ENCODE results near the gene KLF5.

The KLF5 gene

DNA sequence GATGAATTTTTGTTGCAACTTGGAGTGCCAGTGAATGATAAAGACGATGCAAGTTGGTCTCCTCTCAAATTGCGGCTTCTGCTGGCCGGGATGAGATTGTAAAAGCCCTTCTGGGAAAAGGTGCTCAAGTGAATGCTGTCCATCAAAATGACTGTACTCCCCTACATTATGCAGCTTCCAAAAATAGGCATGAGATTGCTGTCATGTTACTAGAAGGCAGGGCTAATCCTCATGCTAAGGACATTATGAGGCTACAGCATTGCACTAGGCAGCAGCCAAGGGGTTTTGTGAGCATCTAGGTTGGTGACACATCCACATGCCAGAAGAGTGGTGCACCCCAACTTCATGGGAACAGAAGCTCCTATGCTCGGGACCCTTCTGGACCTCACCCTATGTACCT, 22.2 kb upstream of the KLF5 start (continued):
- TF ChIP-seq, protein P1, sequence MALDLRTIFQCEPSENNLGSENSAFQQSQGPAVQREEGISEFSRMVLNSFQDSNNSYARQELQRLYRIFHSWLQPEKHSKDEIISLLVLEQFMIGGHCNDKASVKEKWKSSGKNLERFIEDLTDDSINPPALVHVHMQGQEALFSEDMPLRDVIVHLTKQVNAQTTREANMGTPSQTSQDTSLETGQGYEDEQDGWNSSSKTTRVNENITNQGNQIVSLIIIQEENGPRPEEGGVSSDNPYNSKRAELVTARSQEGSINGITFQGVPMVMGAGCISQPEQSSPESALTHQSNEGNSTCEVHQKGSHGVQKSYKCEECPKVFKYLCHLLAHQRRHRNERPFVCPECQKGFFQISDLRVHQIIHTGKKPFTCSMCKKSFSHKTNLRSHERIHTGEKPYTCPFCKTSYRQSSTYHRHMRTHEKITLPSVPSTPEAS (tag by site-specific recombination; IDR thresholded peaks at IDR 0.05), result no peak
- TF ChIP-seq ZNF2 (tag by site-specific recombination; IDR thresholded peaks at IDR 0.05) (no peak), ZNF112 (tag by site-specific recombination; IDR thresholded peaks at IDR 0.05) (no peak), ZNF146 (tag by site-specific recombination; IDR thresholded peaks at IDR 0.05) (no peak), ZFP37 (tag by site-specific recombination; IDR thresholded peaks at IDR 0.05) (no peak), ZNF121 (tag by site-specific recombination; IDR thresholded peaks at IDR 0.05) (no peak)
- TF ChIP-seq, protein P2, sequence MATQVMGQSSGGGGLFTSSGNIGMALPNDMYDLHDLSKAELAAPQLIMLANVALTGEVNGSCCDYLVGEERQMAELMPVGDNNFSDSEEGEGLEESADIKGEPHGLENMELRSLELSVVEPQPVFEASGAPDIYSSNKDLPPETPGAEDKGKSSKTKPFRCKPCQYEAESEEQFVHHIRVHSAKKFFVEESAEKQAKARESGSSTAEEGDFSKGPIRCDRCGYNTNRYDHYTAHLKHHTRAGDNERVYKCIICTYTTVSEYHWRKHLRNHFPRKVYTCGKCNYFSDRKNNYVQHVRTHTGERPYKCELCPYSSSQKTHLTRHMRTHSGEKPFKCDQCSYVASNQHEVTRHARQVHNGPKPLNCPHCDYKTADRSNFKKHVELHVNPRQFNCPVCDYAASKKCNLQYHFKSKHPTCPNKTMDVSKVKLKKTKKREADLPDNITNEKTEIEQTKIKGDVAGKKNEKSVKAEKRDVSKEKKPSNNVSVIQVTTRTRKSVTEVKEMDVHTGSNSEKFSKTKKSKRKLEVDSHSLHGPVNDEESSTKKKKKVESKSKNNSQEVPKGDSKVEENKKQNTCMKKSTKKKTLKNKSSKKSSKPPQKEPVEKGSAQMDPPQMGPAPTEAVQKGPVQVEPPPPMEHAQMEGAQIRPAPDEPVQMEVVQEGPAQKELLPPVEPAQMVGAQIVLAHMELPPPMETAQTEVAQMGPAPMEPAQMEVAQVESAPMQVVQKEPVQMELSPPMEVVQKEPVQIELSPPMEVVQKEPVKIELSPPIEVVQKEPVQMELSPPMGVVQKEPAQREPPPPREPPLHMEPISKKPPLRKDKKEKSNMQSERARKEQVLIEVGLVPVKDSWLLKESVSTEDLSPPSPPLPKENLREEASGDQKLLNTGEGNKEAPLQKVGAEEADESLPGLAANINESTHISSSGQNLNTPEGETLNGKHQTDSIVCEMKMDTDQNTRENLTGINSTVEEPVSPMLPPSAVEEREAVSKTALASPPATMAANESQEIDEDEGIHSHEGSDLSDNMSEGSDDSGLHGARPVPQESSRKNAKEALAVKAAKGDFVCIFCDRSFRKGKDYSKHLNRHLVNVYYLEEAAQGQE (tag by site-specific recombination; IDR thresholded peaks at IDR 0.05), result no peak
- TF ChIP-seq, protein P3, sequence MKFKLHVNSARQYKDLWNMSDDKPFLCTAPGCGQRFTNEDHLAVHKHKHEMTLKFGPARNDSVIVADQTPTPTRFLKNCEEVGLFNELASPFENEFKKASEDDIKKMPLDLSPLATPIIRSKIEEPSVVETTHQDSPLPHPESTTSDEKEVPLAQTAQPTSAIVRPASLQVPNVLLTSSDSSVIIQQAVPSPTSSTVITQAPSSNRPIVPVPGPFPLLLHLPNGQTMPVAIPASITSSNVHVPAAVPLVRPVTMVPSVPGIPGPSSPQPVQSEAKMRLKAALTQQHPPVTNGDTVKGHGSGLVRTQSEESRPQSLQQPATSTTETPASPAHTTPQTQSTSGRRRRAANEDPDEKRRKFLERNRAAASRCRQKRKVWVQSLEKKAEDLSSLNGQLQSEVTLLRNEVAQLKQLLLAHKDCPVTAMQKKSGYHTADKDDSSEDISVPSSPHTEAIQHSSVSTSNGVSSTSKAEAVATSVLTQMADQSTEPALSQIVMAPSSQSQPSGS (tag by site-specific recombination; IDR thresholded peaks at IDR 0.05; ENCODE audit: low read depth), result no peak

DNA sequence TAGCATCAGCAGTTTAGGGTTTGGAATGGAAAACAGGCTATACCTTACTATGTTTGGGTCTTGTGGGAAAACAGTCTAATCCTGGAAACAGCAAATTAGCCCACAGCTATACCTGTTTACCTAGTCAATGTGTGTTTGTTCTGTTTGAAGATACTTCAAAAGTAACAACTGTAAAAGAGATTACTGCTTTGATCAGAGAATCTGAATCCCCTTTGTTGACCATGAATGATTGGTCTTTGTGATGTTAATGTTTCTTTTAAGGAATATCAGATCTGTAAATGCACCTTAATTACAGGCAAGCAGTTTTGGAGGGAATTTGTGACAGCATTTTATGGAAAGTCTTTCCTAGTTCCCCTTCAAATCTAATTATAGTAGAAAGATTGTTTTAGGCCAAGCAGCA, 20.7 kb upstream of the KLF5 start:
- Histone ChIP-seq H3K27ac (ENCODE audit: extremely low read depth, low read depth, low read length) (no peak overlapping the region), H3K36me3 (ENCODE audit: control insufficient read depth in 2 of 2, insufficient read depth in 1 of 2, low read length in 2 of 2) (no peaks in the 10 kb centered on the region), H3K4me1 (ENCODE audit: control insufficient read depth, insufficient read depth, low read length) (no peaks in the 10 kb centered on the region), H3K9me3 (ENCODE audit: control insufficient read depth, insufficient read depth, low read depth, low read length) (no peaks in the 10 kb centered on the region), H3K4me3 (ENCODE audit: low read depth, low read length) (no peak overlapping the region)
- POLR2A ChIA-PET, result no interaction called here
- CTCF ChIA-PET, result interaction anchor here (0.6 kb wide), 1 partner anchor 10 kb away, joined by 3 read pairs; no protein-coding TSS in a partner anchor
- TF ChIP-seq ZNF843 (tag by site-specific recombination; IDR thresholded peaks at IDR 0.05) (no peak), ZNF146 (tag by site-specific recombination; IDR thresholded peaks at IDR 0.05) (no peak), ZNF335 (tag by site-specific recombination; conservative IDR thresholded peaks at IDR 0.05) (no peak), ZNF747 (tag by site-specific recombination; IDR thresholded peaks at IDR 0.05) (no peak), ZNF37A (tag by site-specific recombination; IDR thresholded peaks at IDR 0.05) (no peak), TRIM28 (IDR thresholded peaks at IDR 0.05; ENCODE audit: borderline replicate concordance, low read length) (no peak), ZFP69B (tag by site-specific recombination; IDR thresholded peaks at IDR 0.05) (no peak), ZNF114 (tag by site-specific recombination; IDR thresholded peaks at IDR 0.05) (no peak)
- TF ChIP-seq, protein P4, sequence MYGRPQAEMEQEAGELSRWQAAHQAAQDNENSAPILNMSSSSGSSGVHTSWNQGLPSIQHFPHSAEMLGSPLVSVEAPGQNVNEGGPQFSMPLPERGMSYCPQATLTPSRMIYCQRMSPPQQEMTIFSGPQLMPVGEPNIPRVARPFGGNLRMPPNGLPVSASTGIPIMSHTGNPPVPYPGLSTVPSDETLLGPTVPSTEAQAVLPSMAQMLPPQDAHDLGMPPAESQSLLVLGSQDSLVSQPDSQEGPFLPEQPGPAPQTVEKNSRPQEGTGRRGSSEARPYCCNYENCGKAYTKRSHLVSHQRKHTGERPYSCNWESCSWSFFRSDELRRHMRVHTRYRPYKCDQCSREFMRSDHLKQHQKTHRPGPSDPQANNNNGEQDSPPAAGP (tag by site-specific recombination; IDR thresholded peaks at IDR 0.05), result no peak

DNA sequence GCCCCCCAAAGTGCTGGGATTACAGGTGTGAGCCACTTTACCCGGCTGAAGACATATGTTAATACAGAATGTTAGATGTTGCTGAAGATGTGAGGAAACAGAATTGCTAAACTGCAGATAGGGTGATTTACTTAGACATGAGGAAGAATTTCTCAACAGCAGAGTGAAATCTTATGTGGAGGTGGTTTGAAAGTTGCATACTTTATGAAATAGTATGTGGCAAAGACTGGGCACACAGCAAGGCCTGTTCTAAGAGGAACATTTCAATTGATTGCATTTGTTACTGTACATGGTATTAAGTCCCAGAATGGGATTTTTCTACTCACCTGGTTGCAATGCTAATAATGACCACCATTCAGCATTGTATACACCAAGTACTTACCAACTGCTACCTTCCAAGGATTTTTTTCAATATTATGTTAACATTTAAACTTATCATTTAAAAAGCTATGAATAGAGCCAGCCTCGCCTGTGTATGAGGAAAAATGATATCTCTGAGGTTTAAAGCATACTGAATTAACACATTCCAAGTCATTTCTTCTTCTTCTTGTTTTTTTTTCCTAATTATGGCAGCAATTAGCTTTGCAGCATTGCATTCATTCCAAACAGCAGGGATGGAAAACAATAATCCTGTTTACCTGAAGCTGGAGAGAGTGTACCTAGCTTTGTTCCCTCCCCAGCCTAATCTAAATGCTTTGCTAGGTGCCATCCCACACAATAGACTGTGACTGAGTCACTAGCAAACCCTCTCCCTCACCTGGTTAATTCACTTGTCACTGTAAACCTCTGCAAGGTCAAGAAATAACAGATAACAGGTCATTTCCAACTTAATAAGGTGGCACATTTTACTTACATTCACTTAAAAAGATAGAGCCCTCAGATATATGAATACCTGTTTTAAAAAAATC, 19.4 kb upstream of the KLF5 start:
- TF ChIP-seq, protein P5, sequence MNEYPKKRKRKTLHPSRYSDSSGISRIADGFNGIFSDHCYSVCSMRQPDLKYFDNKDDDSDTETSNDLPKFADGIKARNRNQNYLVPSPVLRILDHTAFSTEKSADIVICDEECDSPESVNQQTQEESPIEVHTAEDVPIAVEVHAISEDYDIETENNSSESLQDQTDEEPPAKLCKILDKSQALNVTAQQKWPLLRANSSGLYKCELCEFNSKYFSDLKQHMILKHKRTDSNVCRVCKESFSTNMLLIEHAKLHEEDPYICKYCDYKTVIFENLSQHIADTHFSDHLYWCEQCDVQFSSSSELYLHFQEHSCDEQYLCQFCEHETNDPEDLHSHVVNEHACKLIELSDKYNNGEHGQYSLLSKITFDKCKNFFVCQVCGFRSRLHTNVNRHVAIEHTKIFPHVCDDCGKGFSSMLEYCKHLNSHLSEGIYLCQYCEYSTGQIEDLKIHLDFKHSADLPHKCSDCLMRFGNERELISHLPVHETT (tag by site-specific recombination; IDR thresholded peaks at IDR 0.05), result no peak
- no peak for TF ChIP-seq SETDB1 (IDR thresholded peaks at IDR 0.05; ENCODE audit: insufficient read length, low read length)
- TF ChIP-seq ZNF350 (tag by site-specific recombination; IDR thresholded peaks at IDR 0.05), result no peak
- no peak for TF ChIP-seq KLF9 (tag by site-specific recombination; IDR thresholded peaks at IDR 0.05; ENCODE audit: low read depth)
- TF ChIP-seq ZNF792 (tag by site-specific recombination; IDR thresholded peaks at IDR 0.05), result no peak
- no peak for TF ChIP-seq ZNF629 (tag by site-specific recombination; IDR thresholded peaks at IDR 0.05)
- TF ChIP-seq KLF7 (tag by site-specific recombination; IDR thresholded peaks at IDR 0.05; ENCODE audit: borderline replicate concordance), result no peak
- TF ChIP-seq ZNF701 (tag by site-specific recombination; IDR thresholded peaks at IDR 0.05), result no peak
- no peak for TF ChIP-seq TCF7L2 (IDR thresholded peaks at IDR 0.05; ENCODE audit: borderline replicate concordance, low read depth, low read length)
- no peak for TF ChIP-seq ZNF624 (tag by site-specific recombination; IDR thresholded peaks at IDR 0.05)
- H3K27ac ChIP-seq (ENCODE audit: extremely low read depth, low read depth, low read length), result no peak overlapping the region
- no peak overlapping the region for H3K4me3 ChIP-seq (ENCODE audit: low read depth, low read length)
- no peaks in the 10 kb centered on the region for H3K4me1 ChIP-seq (ENCODE audit: control insufficient read depth, insufficient read depth, low read length)
- H3K36me3 ChIP-seq (ENCODE audit: control insufficient read depth in 2 of 2, insufficient read depth in 1 of 2, low read length in 2 of 2), result no peaks in the 10 kb centered on the region
- no peaks in the 10 kb centered on the region for H3K9me3 ChIP-seq (ENCODE audit: control insufficient read depth, insufficient read depth, low read depth, low read length)
- ChIA-PET CTCF (no interaction called here), POLR2A (no interaction called here)
